GM23338 (cell line): ENCODE results near the gene GFRA4. TPM values are rescaled to one million over a fixed set of nuclear protein-coding genes. Genes with fewer than 3 reads are reported as not detected.

ENCODE experiments used
- ATAC-seq: fragments of 200-7000 bp; cut with Tn5 transposase; 3 replicates; pipeline ENCODE4 v1.9.1; 2020
- DNase-seq: peaks from one replicate; pipeline ENCODE4 v3.0.0-alpha.2; 2015; ENCODE audit warnings: low spot score
- H2AFZ ChIP-seq: fragments of 200-600 bp; sonication (generic); 2 replicates; pipeline ENCODE4 v1.8.0; 2016; ENCODE audit warnings: antibody characterized with exemption, mild to moderate bottlenecking, moderate library complexity
- H3F3A ChIP-seq: fragments of 200-600 bp; sonication (generic); replicated peaks from 2 replicates; pipeline ENCODE4 v1.8.0; 2017; ENCODE audit warnings: antibody characterized with exemption, mixed run types, low read depth
- H3K27ac ChIP-seq: fragments of 200-600 bp; sonication (generic); 2 replicates; pipeline ENCODE4 v1.6.1; 2016; ENCODE audit warnings: low read depth
- H3K27me3 ChIP-seq: fragments of 200-600 bp; sonication (generic); 2 replicates; pipeline ENCODE4 v1.8.0; 2016; ENCODE audit warnings: mild to moderate bottlenecking, mixed run types, moderate library complexity; ENCODE audit not compliant: insufficient read depth
- H3K36me3 ChIP-seq: fragments of 200-600 bp; sonication (generic); 2 replicates; pipeline ENCODE4 v1.8.0; 2016; ENCODE audit warnings: mild to moderate bottlenecking; ENCODE audit not compliant: insufficient read depth
- H3K4me1 ChIP-seq: fragments of 200-600 bp; sonication (generic); 2 replicates; pipeline ENCODE4 v1.8.0; 2016; ENCODE audit warnings: mild to moderate bottlenecking, moderate library complexity; ENCODE audit not compliant: insufficient read depth
- H3K4me2 ChIP-seq: fragments of 200-600 bp; sonication (generic); 2 replicates; pipeline ENCODE4 v1.7.1; 2017; ENCODE audit warnings: mixed run types
- H3K4me3 ChIP-seq: fragments of 200-600 bp; sonication (generic); 2 replicates; pipeline ENCODE4 v1.6.1; 2016; ENCODE audit warnings: mixed run types
- H3K79me2 ChIP-seq: fragments of 200-600 bp; sonication (generic); replicated peaks from 2 replicates; pipeline ENCODE4 v1.8.0; 2017; ENCODE audit warnings: mild to moderate bottlenecking; ENCODE audit not compliant: insufficient read depth
- H3K9me2 ChIP-seq: fragments of 200-600 bp; sonication (generic); 2 replicates; pipeline ENCODE4 v1.8.0; 2017; ENCODE audit not compliant: insufficient read depth
- H4K20me1 ChIP-seq: fragments of 200-600 bp; sonication (generic); replicated peaks from 2 replicates; pipeline ENCODE4 v1.8.0; 2017; ENCODE audit warnings: mild to moderate bottlenecking; ENCODE audit not compliant: insufficient read depth
- H3K27ac Mint-ChIP-seq: 2 replicates; pipeline ENCODE4 v1.8.0; 2020; ENCODE audit warnings: inconsistent platforms, mild to moderate bottlenecking, moderate library complexity, mixed read lengths
- H3K27me3 Mint-ChIP-seq: 3 replicates; pipeline ENCODE4 v1.8.0; 2022; ENCODE audit warnings: low read depth, mild to moderate bottlenecking, moderate library complexity, mixed read lengths, inconsistent platforms; ENCODE audit not compliant: insufficient read depth, poor library complexity
- H3K36me3 Mint-ChIP-seq: 3 replicates; pipeline ENCODE4 v1.8.0; 2021; ENCODE audit warnings: low read depth, mild to moderate bottlenecking, inconsistent platforms, moderate library complexity, mixed read lengths
- H3K4me1 Mint-ChIP-seq: 3 replicates; pipeline ENCODE4 v1.8.0; 2020; ENCODE audit warnings: mild to moderate bottlenecking, inconsistent platforms, mixed read lengths
- H3K4me3 Mint-ChIP-seq: 3 replicates; pipeline ENCODE4 v1.8.0; 2021; ENCODE audit warnings: moderate library complexity, mild to moderate bottlenecking, inconsistent platforms, mixed read lengths
- H3K9me3 Mint-ChIP-seq: 3 replicates; pipeline ENCODE4 v1.8.0; 2020; ENCODE audit warnings: moderate library complexity, mild to moderate bottlenecking, inconsistent platforms, mixed read lengths
- CREB1 ChIP-seq: fragments of 250-450 bp; sonication (Bioruptor Pico); IDR thresholded peaks from 2 replicates; pipeline ENCODE4 v1.5.0; 2020; ENCODE audit warnings: low read depth, mild to moderate bottlenecking, moderate library complexity
- EZH2 ChIP-seq: fragments of 200-600 bp; sonication (generic); IDR thresholded peaks from one replicate; pipeline ENCODE4 v1.8.0; 2017; ENCODE audit warnings: antibody characterized with exemption, mild to moderate bottlenecking, low read depth; ENCODE audit not compliant: unreplicated experiment
- EZH2phosphoT487 ChIP-seq: fragments of 200-600 bp; sonication (generic); IDR thresholded peaks from one replicate; pipeline ENCODE4 v1.8.1; 2018; ENCODE audit warnings: antibody characterized with exemption; ENCODE audit not compliant: unreplicated experiment
- JUNB ChIP-seq: IDR thresholded peaks from one replicate; pipeline ENCODE4 v1.6.1; 2016; ENCODE audit warnings: antibody characterized with exemption; ENCODE audit not compliant: unreplicated experiment
- NANOG ChIP-seq: IDR thresholded peaks from 2 replicates; pipeline ENCODE4 v1.6.1; 2016; ENCODE audit warnings: antibody characterized with exemption, borderline replicate concordance
- POLR2AphosphoS5 ChIP-seq: IDR thresholded peaks from 2 replicates; pipeline ENCODE4 v1.6.1; 2016; ENCODE audit warnings: antibody characterized with exemption, low read depth
- STAT1 ChIP-seq: IDR thresholded peaks from one replicate; pipeline ENCODE4 v1.6.1; 2016; ENCODE audit warnings: antibody characterized with exemption; ENCODE audit not compliant: unreplicated experiment
- ZNF114 ChIP-seq: fragments of 250-450 bp; sonication (Bioruptor Pico); IDR thresholded peaks from 2 replicates; pipeline ENCODE4 v1.5.0; 2020; ENCODE audit warnings: mild to moderate bottlenecking, moderate library complexity
- ZNF331 ChIP-seq: fragments of 250-450 bp; sonication (Bioruptor Pico); IDR thresholded peaks from 2 replicates; pipeline ENCODE4 v1.5.0; 2020; ENCODE audit warnings: low read depth, mild to moderate bottlenecking, moderate library complexity
- polyA plus RNA-seq: library from polyadenylated mRNA; unstranded; fragments of >200 nt; fragmentation: Nextera tagmentation; extraction: Ambion mirVana; gene quantifications from 2 replicates; pipeline ENCODE4 v1.2.1, GENCODE V29; 2016
- total RNA-seq: library from RNA; depleted of rRNA; stranded (reverse); fragments of >200 nt; shearing (Covaris generic); gene quantifications from 2 replicates; pipeline ENCODE4 v1.2.3, GENCODE V29; 2014
- TF ChIP-seq, protein P1 (sequence below): IDR thresholded peaks from one replicate; pipeline ENCODE4 v1.6.1; 2018; ENCODE audit warnings: antibody characterized with exemption; ENCODE audit not compliant: unreplicated experiment
- TF ChIP-seq, protein P2 (sequence below), 2 experiments: fragments of 200-600 bp in 1 of 2; sonication (generic) in 1 of 2; conservative IDR thresholded peaks; 2 replicates each; pipeline versions ENCODE4 v1.5.1 to v1.6.1; 2016 to 2017; ENCODE audit warnings: antibody characterized with exemption in 2 of 2, low read depth in 2 of 2, mild to moderate bottlenecking in 2 of 2, moderate library complexity in 1 of 2
- TF ChIP-seq, protein P3 (sequence below): IDR thresholded peaks from 2 replicates; pipeline ENCODE4 v1.6.1; 2016; ENCODE audit warnings: antibody characterized with exemption

The GFRA4 gene
- total and polyA plus RNA-seq, 2 experiments from 2014 or later: not detected

DNA sequence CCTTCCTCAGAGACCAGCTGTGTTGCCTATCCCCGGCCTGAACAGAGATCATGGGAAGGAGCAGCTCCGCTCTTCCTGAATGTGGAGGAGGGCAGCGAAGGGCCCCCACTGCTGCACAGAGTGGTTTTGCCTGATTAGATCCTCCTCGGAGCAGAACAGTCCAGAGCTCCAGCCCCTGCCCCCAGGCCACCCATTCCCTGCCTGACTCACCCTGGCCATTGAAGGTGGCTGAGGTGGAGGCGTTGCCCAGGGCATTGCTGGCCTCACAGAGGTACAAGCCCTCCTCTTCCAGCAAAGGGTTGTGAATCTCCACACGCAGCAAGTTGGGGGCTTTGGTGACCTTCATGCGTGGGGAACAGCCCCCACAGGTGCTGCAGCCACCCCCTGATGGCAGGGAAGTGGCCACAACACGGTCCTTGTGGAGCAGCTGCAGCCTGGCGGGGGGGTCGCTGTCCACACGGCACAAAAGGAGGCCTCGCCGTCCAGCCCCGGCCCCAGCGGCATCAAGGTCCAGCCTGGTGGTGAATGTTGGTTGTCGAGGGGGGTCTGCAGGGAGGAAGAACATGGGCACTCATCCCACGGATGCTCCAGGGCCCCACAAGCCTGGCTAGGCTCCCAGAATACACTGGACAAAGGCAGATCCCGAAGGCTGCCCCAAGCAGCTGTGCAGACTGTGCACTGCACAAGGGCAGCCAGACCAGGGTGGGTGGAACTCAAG lies 34.5 kb upstream of the GFRA4 start (continued):
- TF ChIP-seq, protein P1, sequence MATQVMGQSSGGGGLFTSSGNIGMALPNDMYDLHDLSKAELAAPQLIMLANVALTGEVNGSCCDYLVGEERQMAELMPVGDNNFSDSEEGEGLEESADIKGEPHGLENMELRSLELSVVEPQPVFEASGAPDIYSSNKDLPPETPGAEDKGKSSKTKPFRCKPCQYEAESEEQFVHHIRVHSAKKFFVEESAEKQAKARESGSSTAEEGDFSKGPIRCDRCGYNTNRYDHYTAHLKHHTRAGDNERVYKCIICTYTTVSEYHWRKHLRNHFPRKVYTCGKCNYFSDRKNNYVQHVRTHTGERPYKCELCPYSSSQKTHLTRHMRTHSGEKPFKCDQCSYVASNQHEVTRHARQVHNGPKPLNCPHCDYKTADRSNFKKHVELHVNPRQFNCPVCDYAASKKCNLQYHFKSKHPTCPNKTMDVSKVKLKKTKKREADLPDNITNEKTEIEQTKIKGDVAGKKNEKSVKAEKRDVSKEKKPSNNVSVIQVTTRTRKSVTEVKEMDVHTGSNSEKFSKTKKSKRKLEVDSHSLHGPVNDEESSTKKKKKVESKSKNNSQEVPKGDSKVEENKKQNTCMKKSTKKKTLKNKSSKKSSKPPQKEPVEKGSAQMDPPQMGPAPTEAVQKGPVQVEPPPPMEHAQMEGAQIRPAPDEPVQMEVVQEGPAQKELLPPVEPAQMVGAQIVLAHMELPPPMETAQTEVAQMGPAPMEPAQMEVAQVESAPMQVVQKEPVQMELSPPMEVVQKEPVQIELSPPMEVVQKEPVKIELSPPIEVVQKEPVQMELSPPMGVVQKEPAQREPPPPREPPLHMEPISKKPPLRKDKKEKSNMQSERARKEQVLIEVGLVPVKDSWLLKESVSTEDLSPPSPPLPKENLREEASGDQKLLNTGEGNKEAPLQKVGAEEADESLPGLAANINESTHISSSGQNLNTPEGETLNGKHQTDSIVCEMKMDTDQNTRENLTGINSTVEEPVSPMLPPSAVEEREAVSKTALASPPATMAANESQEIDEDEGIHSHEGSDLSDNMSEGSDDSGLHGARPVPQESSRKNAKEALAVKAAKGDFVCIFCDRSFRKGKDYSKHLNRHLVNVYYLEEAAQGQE: no peak
- no peak for TF ChIP-seq ZNF331 (CRISPR knock-in tag)

DNA sequence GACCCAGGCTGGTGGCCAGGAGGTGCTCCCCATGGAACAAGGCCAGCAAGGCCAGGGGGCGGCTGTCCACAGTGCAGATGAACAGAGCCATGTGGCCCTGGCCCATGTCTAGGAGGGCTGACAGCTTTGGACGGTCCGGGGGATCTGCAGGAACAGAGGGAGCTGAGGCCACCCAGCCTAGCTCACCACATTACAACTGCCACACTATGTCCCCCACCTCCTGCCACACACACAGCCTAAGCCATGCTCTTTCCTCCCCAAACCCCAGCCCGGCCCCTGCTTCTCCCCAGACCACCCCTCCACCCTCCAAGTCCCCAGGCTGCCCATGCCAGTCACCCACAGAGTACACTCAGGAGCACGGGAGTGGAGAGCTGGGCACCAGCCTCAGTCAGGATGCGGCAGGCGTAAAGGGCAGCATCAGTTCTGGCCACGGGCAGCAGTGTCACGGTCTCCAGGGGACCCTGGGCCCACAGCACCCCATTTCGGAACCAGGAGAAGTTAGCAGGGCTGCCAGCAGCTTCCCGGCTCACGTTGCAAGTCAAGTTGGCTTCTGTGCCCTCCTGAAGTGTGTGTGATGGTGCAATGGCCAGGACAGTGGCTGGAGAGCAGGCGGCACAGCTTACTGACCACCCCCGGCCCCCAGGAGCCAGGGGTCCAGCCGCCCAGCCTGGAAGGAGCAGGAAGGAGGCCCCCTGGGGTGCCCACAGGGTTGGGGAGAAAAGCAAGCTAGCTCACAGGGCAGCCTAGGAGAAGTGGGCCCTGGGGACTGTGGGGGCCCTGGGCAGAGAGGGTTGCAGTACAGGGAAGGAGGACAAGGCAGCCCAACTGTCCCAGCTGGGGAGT lies 33.8 kb upstream of the GFRA4 start:
- Mint-ChIP-seq H3K4me1 (no peaks in the 10 kb centered on the region), H3K27me3 (peaks cover 9% of the 10 kb centered on the region), H3K4me3 (no peak overlapping the region), H3K36me3 (no peaks in the 10 kb centered on the region), H3K9me3 (peaks cover 3% of the 10 kb centered on the region; the same call in 1 of the 3 replicates), H3K27ac (no peak overlapping the region)
- Histone ChIP-seq H3F3A (no peaks in the 10 kb centered on the region), H4K20me1 (no peaks in the 10 kb centered on the region), H3K9me2 (no peaks in the 10 kb centered on the region), H3K36me3 (no peaks in the 10 kb centered on the region), H3K4me2 (no peak overlapping the region), H3K4me1 (no peaks in the 10 kb centered on the region), H3K79me2 (no peaks in the 10 kb centered on the region), H3K4me3 (no peak overlapping the region), H2AFZ (no peak overlapping the region), H3K27ac (no peak overlapping the region), H3K27me3 (no peaks in the 10 kb centered on the region)
- DNase-seq: no peak
- no peak for ATAC-seq
- TF ChIP-seq EZH2phosphoT487: no peak
- TF ChIP-seq, protein P2, sequence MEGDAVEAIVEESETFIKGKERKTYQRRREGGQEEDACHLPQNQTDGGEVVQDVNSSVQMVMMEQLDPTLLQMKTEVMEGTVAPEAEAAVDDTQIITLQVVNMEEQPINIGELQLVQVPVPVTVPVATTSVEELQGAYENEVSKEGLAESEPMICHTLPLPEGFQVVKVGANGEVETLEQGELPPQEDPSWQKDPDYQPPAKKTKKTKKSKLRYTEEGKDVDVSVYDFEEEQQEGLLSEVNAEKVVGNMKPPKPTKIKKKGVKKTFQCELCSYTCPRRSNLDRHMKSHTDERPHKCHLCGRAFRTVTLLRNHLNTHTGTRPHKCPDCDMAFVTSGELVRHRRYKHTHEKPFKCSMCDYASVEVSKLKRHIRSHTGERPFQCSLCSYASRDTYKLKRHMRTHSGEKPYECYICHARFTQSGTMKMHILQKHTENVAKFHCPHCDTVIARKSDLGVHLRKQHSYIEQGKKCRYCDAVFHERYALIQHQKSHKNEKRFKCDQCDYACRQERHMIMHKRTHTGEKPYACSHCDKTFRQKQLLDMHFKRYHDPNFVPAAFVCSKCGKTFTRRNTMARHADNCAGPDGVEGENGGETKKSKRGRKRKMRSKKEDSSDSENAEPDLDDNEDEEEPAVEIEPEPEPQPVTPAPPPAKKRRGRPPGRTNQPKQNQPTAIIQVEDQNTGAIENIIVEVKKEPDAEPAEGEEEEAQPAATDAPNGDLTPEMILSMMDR (conservative IDR thresholded peaks at IDR 0.05; ENCODE audit: low read depth in 2 of 2): no peak
- no peak for TF ChIP-seq EZH2
- no peak for TF ChIP-seq NANOG
- TF ChIP-seq, protein P1: no peak
- no peak for TF ChIP-seq STAT1
- no peak for TF ChIP-seq POLR2AphosphoS5
- no peak for TF ChIP-seq ZNF114 (CRISPR knock-in tag)
- TF ChIP-seq CREB1: no peak
- no peak for TF ChIP-seq JUNB
- no peak for TF ChIP-seq ZNF331 (CRISPR knock-in tag)
- TF ChIP-seq, protein P3, sequence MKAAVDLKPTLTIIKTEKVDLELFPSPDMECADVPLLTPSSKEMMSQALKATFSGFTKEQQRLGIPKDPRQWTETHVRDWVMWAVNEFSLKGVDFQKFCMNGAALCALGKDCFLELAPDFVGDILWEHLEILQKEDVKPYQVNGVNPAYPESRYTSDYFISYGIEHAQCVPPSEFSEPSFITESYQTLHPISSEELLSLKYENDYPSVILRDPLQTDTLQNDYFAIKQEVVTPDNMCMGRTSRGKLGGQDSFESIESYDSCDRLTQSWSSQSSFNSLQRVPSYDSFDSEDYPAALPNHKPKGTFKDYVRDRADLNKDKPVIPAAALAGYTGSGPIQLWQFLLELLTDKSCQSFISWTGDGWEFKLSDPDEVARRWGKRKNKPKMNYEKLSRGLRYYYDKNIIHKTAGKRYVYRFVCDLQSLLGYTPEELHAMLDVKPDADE: no peak
